HG02678 (cell line): ENCODE data around the gene ADCY10.
A peak's percentile ranks its signal among the peaks of the same experiment; 100 is the strongest.
"Not testable (repeated sequence)": the region's sequence is repeated elsewhere in the genome, so short reads cannot be mapped to it uniquely, and the experiment has no call there.

ENCODE experiments used
- ATAC-seq: cut with Tn5 transposase; IDR thresholded peaks from one replicate; pipeline ENCODE4 v1.9.1; 2021; ENCODE audit warnings: mild to moderate bottlenecking, moderate library complexity; ENCODE audit not compliant: unreplicated experiment

ADCY10 gene

GRCh38 chr1:167913895-167914496 is at the start of gene ADCY10:
Gene ADCY10 (minus strand): TSS chr1:167914134. CDS start chr1:167905140, 8,994 bp downstream.
- ATAC-seq, result no peak

GRCh38 chr1:167957710-167958109 is 43.8 kb upstream of the ADCY10 start:
- ATAC-seq, result no peak

- ATAC-seq, result no peak
These were observed 42.0 kb upstream of the ADCY10 start for GRCh38 chr1:167955915-167956314.

- no peak for ATAC-seq
These were observed 36.6 kb upstream of the ADCY10 start for GRCh38 chr1:167950569-167950968.

GRCh38 chr1:167949785-167950184 is 35.9 kb upstream of the ADCY10 start:
- ATAC-seq, result no peak

- ATAC-seq, result no peak
These were observed 33.8 kb upstream of the ADCY10 start for GRCh38 chr1:167947733-167948132.

GRCh38 chr1:167943541-167943940 is 29.6 kb upstream of the ADCY10 start:
- no peak for ATAC-seq

GRCh38 chr1:167940264-167940663 is 26.3 kb upstream of the ADCY10 start:
- ATAC-seq, result no peak

GRCh38 chr1:167938080-167938636 is 24.2 kb upstream of the ADCY10 start:
- no peak for ATAC-seq

- ATAC-seq, result no peak
These were observed 23.7 kb upstream of the ADCY10 start for GRCh38 chr1:167937709-167938010.

GRCh38 chr1:167936930-167937708 is 23.2 kb upstream of the ADCY10 start, which contains the start of gene MPC2:
Gene MPC2 (minus strand): TSS chr1:167937072. CDS start chr1:167935841, 1,231 bp downstream.
- peak; percentile 10 for ATAC-seq

GRCh38 chr1:167936068-167936929 is 22.4 kb upstream of the ADCY10 start, which contains the start of gene DCAF6:
Gene DCAF6 (plus strand): TSS chr1:167936683. CDS start chr1:167936912, 229 bp downstream.
- peak; percentile 75 for ATAC-seq

- peak; percentile 4 for ATAC-seq
These were observed 21.5 kb upstream of the ADCY10 start for GRCh38 chr1:167935216-167936067.

GRCh38 chr1:167934426-167935215 is 20.7 kb upstream of the ADCY10 start:
- no peak for ATAC-seq

- no peak for ATAC-seq
These were observed 19.9 kb upstream of the ADCY10 start for GRCh38 chr1:167933788-167934187.

GRCh38 chr1:167929725-167930124 is 15.8 kb upstream of the ADCY10 start:
- ATAC-seq, result no peak

GRCh38 chr1:167928919-167929318 is 15.0 kb upstream of the ADCY10 start:
- ATAC-seq, result not testable (repeated sequence)

- ATAC-seq, result no peak
These were observed 14.5 kb upstream of the ADCY10 start for GRCh38 chr1:167928457-167928852.

- ATAC-seq, result peak; percentile 48
These were observed 13.3 kb upstream of the ADCY10 start for GRCh38 chr1:167927046-167927754.
